CD4-positive, alpha-beta T cell treated with Interleukin-1 beta for 1 hour (primary cell): Measurements from ENCODE around the gene ARHGEF3.

Experiments
- DNase-seq, 2 donors: peaks; one replicate each; pipeline ENCODE4 v3.0.0-alpha.2; 2020 to 2022

The ARHGEF3 gene

GRCh38 chr3:56795097-56795828 lies 6.5 kb downstream of the ARHGEF3 start:
- DNase-seq: no peak

- DNase-seq: no peak
These were observed 9.6 kb downstream of the ARHGEF3 start for GRCh38 chr3:56792193-56792592.

GRCh38 chr3:56790016-56790821 lies 11.5 kb downstream of the ARHGEF3 start:
- peak in 1 of 2 donors; percentile 50 for DNase-seq

GRCh38 chr3:56789076-56789475 lies 12.7 kb downstream of the ARHGEF3 start:
- no peak for DNase-seq

GRCh38 chr3:56788521-56788920 lies 13.2 kb downstream of the ARHGEF3 start:
- no peak for DNase-seq

- peak in 1 of 2 donors; percentile 51 for DNase-seq
These were observed 13.9 kb downstream of the ARHGEF3 start for GRCh38 chr3:56787784-56788256.

- no peak for DNase-seq
These were observed 14.4 kb downstream of the ARHGEF3 start for GRCh38 chr3:56787258-56787775.

- no peak for DNase-seq
These were observed 16.2 kb downstream of the ARHGEF3 start for GRCh38 chr3:56785499-56785898.

GRCh38 chr3:56784448-56785001 lies 17.2 kb downstream of the ARHGEF3 start:
- DNase-seq: no peak

- DNase-seq: peak; percentile 77 to 80
These were observed 17.9 kb downstream of the ARHGEF3 start for GRCh38 chr3:56783644-56784447.

GRCh38 chr3:56782906-56783305 lies 18.8 kb downstream of the ARHGEF3 start:
- no peak for DNase-seq

GRCh38 chr3:56782215-56782614 lies 19.5 kb downstream of the ARHGEF3 start:
- no peak for DNase-seq

GRCh38 chr3:56781762-56782161 lies 20.0 kb downstream of the ARHGEF3 start:
- DNase-seq: no peak

- DNase-seq: no peak
These were observed 20.8 kb downstream of the ARHGEF3 start for GRCh38 chr3:56780936-56781335.

- DNase-seq: no peak
These were observed 22.9 kb downstream of the ARHGEF3 start for GRCh38 chr3:56778893-56779292.

- no peak for DNase-seq
These were observed 25.2 kb downstream of the ARHGEF3 start for GRCh38 chr3:56776556-56776950.

GRCh38 chr3:56775838-56776555 lies 25.8 kb downstream of the ARHGEF3 start:
- DNase-seq: no peak

- no peak for DNase-seq
These were observed 26.3 kb downstream of the ARHGEF3 start for GRCh38 chr3:56775445-56775837.

GRCh38 chr3:56773986-56774385 lies 27.8 kb downstream of the ARHGEF3 start:
- DNase-seq: no peak

GRCh38 chr3:56772952-56773938 lies 28.5 kb downstream of the ARHGEF3 start:
- no peak for DNase-seq

- no peak for DNase-seq
These were observed 30.4 kb downstream of the ARHGEF3 start for GRCh38 chr3:56771376-56771775.
